COR-L47 (cell line): ENCODE data around the gene ZNF14.
"Not testable (repeated sequence)": the region's sequence is repeated elsewhere in the genome, so short reads cannot be mapped to it uniquely, and the experiment has no call there.

Experiments
- DNase-seq: peaks from one replicate; lab custom pipeline; 2025; lab: John Stamatoyannopoulos, UW

The ZNF14 gene

GRCh38 chr19:19732579-19733501, at the start of gene ZNF14:
Gene ZNF14, minus strand, starts transcription at chr19:19733112. Its CDS starts 154 bp downstream, at chr19:19732958.
- DNase-seq: peak; percentile 95

- DNase-seq: peak; percentile 11
Observed at GRCh38 chr19:19781791-19782190, 48.9 kb upstream of the ZNF14 start.

- DNase-seq: no peak
Observed at GRCh38 chr19:19778666-19779065, 45.8 kb upstream of the ZNF14 start.

GRCh38 chr19:19777692-19778091, 44.8 kb upstream of the ZNF14 start:
- no peak for DNase-seq

GRCh38 chr19:19776206-19777008, 43.5 kb upstream of the ZNF14 start:
- DNase-seq: peak; percentile 98

- no peak for DNase-seq
Observed at GRCh38 chr19:19775891-19776205, 42.9 kb upstream of the ZNF14 start.

- no peak for DNase-seq
Observed at GRCh38 chr19:19774354-19775033, 41.6 kb upstream of the ZNF14 start.

GRCh38 chr19:19771963-19772362, 39.1 kb upstream of the ZNF14 start:
- DNase-seq: not testable (repeated sequence)

- not testable (repeated sequence) for DNase-seq
Observed at GRCh38 chr19:19769971-19770370, 37.1 kb upstream of the ZNF14 start.

- no peak for DNase-seq
Observed at GRCh38 chr19:19758164-19758563, 25.3 kb upstream of the ZNF14 start.

- DNase-seq: no peak
Observed at GRCh38 chr19:19752760-19753403, 20.0 kb upstream of the ZNF14 start.

- DNase-seq: no peak
Observed at GRCh38 chr19:19751846-19752245, 18.9 kb upstream of the ZNF14 start.

GRCh38 chr19:19750842-19751790, 18.2 kb upstream of the ZNF14 start:
- no peak for DNase-seq

GRCh38 chr19:19749908-19750841, 17.3 kb upstream of the ZNF14 start:
- DNase-seq: no peak

- no peak for DNase-seq
Observed at GRCh38 chr19:19749117-19749907, 16.4 kb upstream of the ZNF14 start.

- no peak for DNase-seq
Observed at GRCh38 chr19:19748249-19748938, 15.5 kb upstream of the ZNF14 start.

GRCh38 chr19:19747357-19748220, 14.7 kb upstream of the ZNF14 start:
- DNase-seq: no peak
